Astrocyte (in vitro differentiated cells and primary cell): ENCODE results near the gene IL1RAPL2. TPM values are rescaled to one million over a fixed set of nuclear protein-coding genes. Genes with fewer than 3 reads are reported as not detected.

ENCODE experiments used
- DNase-seq: peaks from one replicate; pipeline ENCODE4 v3.0.0-alpha.2; 2010; ENCODE audit warnings: low read depth
- FAIRE-seq: peaks from 2 replicates; lab custom pipeline; 2011; peaks lifted over from hg19 to GRCh38; lab: Jason Lieb, UNC
- H2AFZ ChIP-seq: 2 replicates; pipeline ENCODE4 v1.6.0; 2012; ENCODE audit warnings: low read depth, low read length, inconsistent platforms
- H3K27ac ChIP-seq: 2 replicates; pipeline ENCODE4 v1.5.1; 2011; ENCODE audit warnings: low read depth, low read length, inconsistent platforms
- H3K27me3 ChIP-seq: 2 replicates; pipeline ENCODE4 v1.6.0; 2011; ENCODE audit warnings: low read length, inconsistent platforms; ENCODE audit not compliant: insufficient read depth
- H3K36me3 ChIP-seq: 2 replicates; pipeline ENCODE4 v1.5.1; 2011; ENCODE audit warnings: low read length, inconsistent platforms; ENCODE audit not compliant: insufficient read depth
- H3K4me1 ChIP-seq: 2 replicates; pipeline ENCODE4 v1.5.1; 2011; ENCODE audit warnings: low read length, inconsistent platforms; ENCODE audit not compliant: insufficient read depth
- H3K4me2 ChIP-seq: 2 replicates; pipeline ENCODE4 v1.6.0; 2012; ENCODE audit warnings: low read length, inconsistent platforms
- H3K4me3 ChIP-seq: 2 replicates; pipeline ENCODE4 v1.5.1; 2011; ENCODE audit warnings: low read depth, mild to moderate bottlenecking, low read length, inconsistent platforms; ENCODE audit not compliant: insufficient read depth
- H3K79me2 ChIP-seq: 2 replicates; pipeline ENCODE4 v1.6.0; 2012; ENCODE audit warnings: mild to moderate bottlenecking, low read length, inconsistent platforms; ENCODE audit not compliant: insufficient read depth
- H3K9ac ChIP-seq: 2 replicates; pipeline ENCODE4 v1.6.0; 2012; ENCODE audit warnings: mild to moderate bottlenecking, low read length, inconsistent platforms
- H3K9me3 ChIP-seq: 2 replicates; pipeline ENCODE4 v1.5.1; 2012; ENCODE audit warnings: low read depth, mild to moderate bottlenecking, low read length, inconsistent platforms; ENCODE audit not compliant: insufficient read depth
- H4K20me1 ChIP-seq: 2 replicates; pipeline ENCODE4 v1.6.0; 2012; ENCODE audit warnings: low read length, inconsistent platforms; ENCODE audit not compliant: insufficient read depth
- H3K27ac Mint-ChIP-seq: one replicate; pipeline ENCODE4 v1.8.0; 2021; ENCODE audit warnings: mild to moderate bottlenecking, mixed read lengths; ENCODE audit not compliant: unreplicated experiment
- H3K27me3 Mint-ChIP-seq: one replicate; pipeline ENCODE4 v1.8.0; 2021; ENCODE audit warnings: low read depth, mixed read lengths; ENCODE audit not compliant: unreplicated experiment
- H3K36me3 Mint-ChIP-seq: one replicate; pipeline ENCODE4 v1.8.0; 2021; ENCODE audit warnings: low read depth, mixed read lengths; ENCODE audit not compliant: unreplicated experiment
- H3K4me1 Mint-ChIP-seq: one replicate; pipeline ENCODE4 v1.8.0; 2021; ENCODE audit warnings: low read depth, mixed read lengths; ENCODE audit not compliant: unreplicated experiment
- H3K4me3 Mint-ChIP-seq: one replicate; pipeline ENCODE4 v1.8.0; 2021; ENCODE audit warnings: mild to moderate bottlenecking, moderate library complexity, mixed read lengths; ENCODE audit not compliant: unreplicated experiment
- H3K9me3 Mint-ChIP-seq: one replicate; pipeline ENCODE4 v1.8.0; 2021; ENCODE audit warnings: mild to moderate bottlenecking, mixed read lengths; ENCODE audit not compliant: unreplicated experiment
- CTCF ChIP-seq: IDR thresholded peaks from 2 replicates; pipeline ENCODE4 v1.5.1; 2011; ENCODE audit warnings: low read depth, mild to moderate bottlenecking, inconsistent platforms, low read length, moderate library complexity; ENCODE audit not compliant: insufficient read depth
- EZH2 ChIP-seq: IDR thresholded peaks from 2 replicates; pipeline ENCODE4 v1.6.1; 2012; ENCODE audit warnings: mild to moderate bottlenecking, low read length, inconsistent platforms; ENCODE audit not compliant: insufficient read depth
- total RNA-seq: library from RNA; stranded (reverse); gene quantifications from 2 replicates; pipeline ENCODE4 v1.2.1, GENCODE V29; 2021

IL1RAPL2 gene
- total RNA-seq, 1 donor from 2014 or later, result 0.16 TPM

GRCh38 chrX:105050921-105051320 is 484.9 kb downstream of the IL1RAPL2 start:
- DNase-seq, result no peak

GRCh38 chrX:105051364-105051763 is 485.4 kb downstream of the IL1RAPL2 start:
- FAIRE-seq, result no peak
- H3K4me3 Mint-ChIP-seq, result no peak overlapping the region

More at GRCh38 chrX:105050921-105051320, 484.9 kb downstream of the IL1RAPL2 start:
- Mint-ChIP-seq H3K9me3 (no peaks in the 10 kb centered on the region), H3K27ac (no peak overlapping the region), H3K27me3 (no peaks in the 10 kb centered on the region), H3K36me3 (no peaks in the 10 kb centered on the region), H3K4me3 (no peak overlapping the region), H3K4me1 (no peaks in the 10 kb centered on the region)
- H3K4me2 ChIP-seq, result no peak overlapping the region
- no peak overlapping the region for H3K4me3 ChIP-seq
- H3K27me3 ChIP-seq, result no peaks in the 10 kb centered on the region
- H2AFZ ChIP-seq, result no peak overlapping the region
- H3K27ac ChIP-seq, result no peak overlapping the region
- no peaks in the 10 kb centered on the region for H3K4me1 ChIP-seq
- no peaks in the 10 kb centered on the region for H4K20me1 ChIP-seq
- TF ChIP-seq EZH2 (no peak), CTCF (no peak)
- FAIRE-seq, result no peak
- no peak overlapping the region for H3K9ac ChIP-seq
- no peaks in the 10 kb centered on the region for H3K36me3 ChIP-seq
- no peaks in the 10 kb centered on the region for H3K9me3 ChIP-seq
- no peaks in the 10 kb centered on the region for H3K79me2 ChIP-seq

More at GRCh38 chrX:105051364-105051763, 485.4 kb downstream of the IL1RAPL2 start:
- Histone ChIP-seq H3K27ac (no peak overlapping the region), H4K20me1 (no peaks in the 10 kb centered on the region), H3K4me3 (no peak overlapping the region), H3K4me1 (no peaks in the 10 kb centered on the region), H3K9ac (no peak overlapping the region), H3K36me3 (no peaks in the 10 kb centered on the region), H2AFZ (no peak overlapping the region), H3K79me2 (no peaks in the 10 kb centered on the region), H3K27me3 (no peaks in the 10 kb centered on the region), H3K4me2 (no peak overlapping the region), H3K9me3 (no peaks in the 10 kb centered on the region)
- no peak for DNase-seq
- no peak for TF ChIP-seq CTCF
- TF ChIP-seq EZH2, result no peak
- Mint-ChIP-seq H3K27me3 (no peaks in the 10 kb centered on the region), H3K4me1 (no peaks in the 10 kb centered on the region), H3K36me3 (no peaks in the 10 kb centered on the region), H3K9me3 (no peaks in the 10 kb centered on the region), H3K27ac (no peak overlapping the region)
